Measurements from ENCODE around the gene IL18RAP.

The IL18RAP gene, protein sequence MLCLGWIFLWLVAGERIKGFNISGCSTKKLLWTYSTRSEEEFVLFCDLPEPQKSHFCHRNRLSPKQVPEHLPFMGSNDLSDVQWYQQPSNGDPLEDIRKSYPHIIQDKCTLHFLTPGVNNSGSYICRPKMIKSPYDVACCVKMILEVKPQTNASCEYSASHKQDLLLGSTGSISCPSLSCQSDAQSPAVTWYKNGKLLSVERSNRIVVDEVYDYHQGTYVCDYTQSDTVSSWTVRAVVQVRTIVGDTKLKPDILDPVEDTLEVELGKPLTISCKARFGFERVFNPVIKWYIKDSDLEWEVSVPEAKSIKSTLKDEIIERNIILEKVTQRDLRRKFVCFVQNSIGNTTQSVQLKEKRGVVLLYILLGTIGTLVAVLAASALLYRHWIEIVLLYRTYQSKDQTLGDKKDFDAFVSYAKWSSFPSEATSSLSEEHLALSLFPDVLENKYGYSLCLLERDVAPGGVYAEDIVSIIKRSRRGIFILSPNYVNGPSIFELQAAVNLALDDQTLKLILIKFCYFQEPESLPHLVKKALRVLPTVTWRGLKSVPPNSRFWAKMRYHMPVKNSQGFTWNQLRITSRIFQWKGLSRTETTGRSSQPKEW

DNA sequence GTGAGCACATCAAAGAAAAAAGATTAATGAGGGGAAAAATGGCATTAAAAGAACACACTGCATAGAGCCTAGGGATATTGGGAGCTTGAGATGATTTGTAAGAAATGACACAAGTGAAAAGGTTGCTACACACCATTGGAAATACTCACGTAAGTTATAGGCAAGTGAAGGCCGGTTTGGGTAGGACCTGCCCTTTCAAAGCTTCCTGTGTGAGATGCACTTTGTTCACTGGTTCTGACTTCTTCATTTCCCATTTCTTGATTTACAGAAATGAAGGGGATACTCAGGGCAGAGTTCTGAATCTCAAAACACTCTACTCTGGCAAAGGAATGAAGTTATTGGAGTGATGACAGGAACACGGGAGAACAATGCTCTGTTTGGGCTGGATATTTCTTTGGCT lies at the start of gene IL18RAP:
Gene IL18RAP (plus strand): TSS at position 251 of the 400 bp plus-strand sequence. CDS start 118 bp downstream, at position 369.
- no peaks in the 10 kb centered on the region for H3K27me3 Mint-ChIP-seq
- H3K9me3 Mint-ChIP-seq, result peaks cover 4% of the 10 kb centered on the region
- peak within 1 kb of the TSS; percentile 83 for H3K4me3 Mint-ChIP-seq

DNA sequence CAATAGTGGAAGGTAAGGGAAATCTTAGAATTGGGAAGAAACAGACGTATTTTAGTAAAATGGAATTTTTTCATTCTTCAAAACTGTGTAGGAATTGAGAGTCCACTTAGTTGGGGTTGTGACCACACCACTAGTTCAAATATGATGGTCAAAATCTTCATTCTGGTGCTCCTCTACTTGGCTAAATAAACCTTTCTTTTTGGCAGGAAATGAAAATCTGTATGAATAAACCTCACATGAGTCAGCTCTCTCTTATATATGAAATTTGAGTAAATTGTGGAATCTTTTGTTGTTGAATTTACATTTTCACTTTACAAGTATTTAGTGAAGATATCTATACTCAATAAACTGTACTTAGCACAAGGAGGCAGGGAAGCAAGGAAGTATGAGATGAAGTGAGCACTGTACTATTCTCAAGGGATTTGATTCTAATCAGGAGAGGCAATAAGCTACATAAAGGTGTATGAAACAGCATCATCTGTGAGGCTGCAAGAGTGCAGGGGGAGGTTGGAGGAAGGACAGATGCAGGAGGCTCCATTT lies 46.8 kb upstream of the IL18RAP start:
- no peak overlapping the region for H3K4me3 Mint-ChIP-seq
- DNase-seq, result no peak
- H3K27ac Mint-ChIP-seq, result no peak overlapping the region
- peaks cover 15% of the 10 kb centered on the region for H3K9me3 Mint-ChIP-seq
- H3K27me3 Mint-ChIP-seq, result no peaks in the 10 kb centered on the region
- peaks cover 21% of the 10 kb centered on the region for H3K4me1 Mint-ChIP-seq
- H3K36me3 Mint-ChIP-seq (ENCODE audit: low read depth), result peaks cover 80% of the 10 kb centered on the region
- no peak for ATAC-seq

More for the DNA sequence above, at the start of gene IL18RAP:
- Mint-ChIP-seq H3K36me3 (ENCODE audit: low read depth) (peaks cover 23% of the 10 kb centered on the region), H3K4me1 (peaks cover 88% of the 10 kb centered on the region), H3K27ac (peak within 1 kb of the TSS; percentile 85)
- ATAC-seq (peak; percentile 55), DNase-seq (no peak)

DNA sequence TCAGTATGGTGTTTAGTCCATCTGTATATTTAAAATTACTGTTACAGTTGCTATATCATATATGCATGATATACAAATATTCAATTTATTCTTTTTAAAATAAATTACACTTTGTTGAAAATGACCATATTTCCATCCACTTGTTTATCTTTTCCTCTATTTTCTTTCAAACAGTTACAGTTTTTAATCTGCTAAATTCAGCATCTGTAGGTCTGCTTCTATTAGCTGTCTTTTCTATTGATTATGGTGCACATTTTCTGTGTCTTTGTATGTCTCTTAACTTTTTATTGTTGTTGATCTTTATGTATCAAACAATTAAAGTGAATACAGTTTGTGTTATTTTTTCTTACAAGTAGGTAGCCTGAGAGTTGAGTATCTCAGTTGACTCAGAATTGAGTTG lies 39.2 kb upstream of the IL18RAP start:
- Mint-ChIP-seq H3K27ac (no peak overlapping the region), H3K4me1 (peaks cover 4% of the 10 kb centered on the region), H3K9me3 (peaks cover 20% of the 10 kb centered on the region), H3K36me3 (ENCODE audit: low read depth) (peaks cover 84% of the 10 kb centered on the region), H3K27me3 (no peaks in the 10 kb centered on the region), H3K4me3 (no peak overlapping the region)
- ATAC-seq (no peak), DNase-seq (no peak)

- H3K36me3 Mint-ChIP-seq (ENCODE audit: low read depth), result peaks cover 85% of the 10 kb centered on the region
- DNase-seq, result no peak
- H3K4me3 Mint-ChIP-seq, result no peak overlapping the region
- H3K9me3 Mint-ChIP-seq, result peaks cover 20% of the 10 kb centered on the region
- ATAC-seq, result no peak
- no peaks in the 10 kb centered on the region for H3K27me3 Mint-ChIP-seq
- no peak overlapping the region for H3K27ac Mint-ChIP-seq
- peaks cover 4% of the 10 kb centered on the region for H3K4me1 Mint-ChIP-seq
Measured at GRCh38 chr2:102385522-102385921, 37.4 kb upstream of the IL18RAP start.

DNA sequence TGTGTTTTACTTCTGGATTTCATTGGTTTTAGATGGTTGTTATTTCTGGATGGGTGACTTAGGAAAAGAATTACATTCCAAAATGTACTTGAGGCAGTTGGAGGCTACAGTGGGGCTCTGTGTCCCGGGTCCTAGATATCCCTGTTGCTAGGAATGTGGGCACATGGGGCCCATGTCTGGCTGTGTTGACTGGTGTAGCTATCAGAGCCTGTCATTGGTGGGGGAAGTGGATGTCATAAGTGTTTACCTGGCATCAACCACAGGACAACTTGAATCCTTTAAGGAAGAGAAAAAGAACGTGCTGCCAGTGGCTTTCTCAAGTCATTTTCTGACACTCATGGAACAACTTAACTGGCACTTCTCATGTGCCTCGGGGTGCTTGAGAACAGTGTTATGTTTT lies 37.0 kb upstream of the IL18RAP start:
- no peak overlapping the region for H3K27ac Mint-ChIP-seq

GRCh38 chr2:102386867-102387541 lies 36.0 kb upstream of the IL18RAP start:
- Mint-ChIP-seq H3K9me3 (peaks cover 20% of the 10 kb centered on the region), H3K27ac (no peak overlapping the region), H3K4me1 (peaks cover 16% of the 10 kb centered on the region), H3K36me3 (ENCODE audit: low read depth) (peaks cover 80% of the 10 kb centered on the region), H3K27me3 (no peaks in the 10 kb centered on the region), H3K4me3 (no peak overlapping the region)
- ATAC-seq (no peak), DNase-seq (no peak)

More for the DNA sequence above, 37.0 kb upstream of the IL18RAP start:
- no peak for DNase-seq
- H3K36me3 Mint-ChIP-seq (ENCODE audit: low read depth), result peaks cover 83% of the 10 kb centered on the region
- H3K27me3 Mint-ChIP-seq, result no peaks in the 10 kb centered on the region
- H3K4me1 Mint-ChIP-seq, result peaks cover 6% of the 10 kb centered on the region
- peaks cover 20% of the 10 kb centered on the region for H3K9me3 Mint-ChIP-seq
- ATAC-seq, result no peak
- H3K4me3 Mint-ChIP-seq, result no peak overlapping the region

DNA sequence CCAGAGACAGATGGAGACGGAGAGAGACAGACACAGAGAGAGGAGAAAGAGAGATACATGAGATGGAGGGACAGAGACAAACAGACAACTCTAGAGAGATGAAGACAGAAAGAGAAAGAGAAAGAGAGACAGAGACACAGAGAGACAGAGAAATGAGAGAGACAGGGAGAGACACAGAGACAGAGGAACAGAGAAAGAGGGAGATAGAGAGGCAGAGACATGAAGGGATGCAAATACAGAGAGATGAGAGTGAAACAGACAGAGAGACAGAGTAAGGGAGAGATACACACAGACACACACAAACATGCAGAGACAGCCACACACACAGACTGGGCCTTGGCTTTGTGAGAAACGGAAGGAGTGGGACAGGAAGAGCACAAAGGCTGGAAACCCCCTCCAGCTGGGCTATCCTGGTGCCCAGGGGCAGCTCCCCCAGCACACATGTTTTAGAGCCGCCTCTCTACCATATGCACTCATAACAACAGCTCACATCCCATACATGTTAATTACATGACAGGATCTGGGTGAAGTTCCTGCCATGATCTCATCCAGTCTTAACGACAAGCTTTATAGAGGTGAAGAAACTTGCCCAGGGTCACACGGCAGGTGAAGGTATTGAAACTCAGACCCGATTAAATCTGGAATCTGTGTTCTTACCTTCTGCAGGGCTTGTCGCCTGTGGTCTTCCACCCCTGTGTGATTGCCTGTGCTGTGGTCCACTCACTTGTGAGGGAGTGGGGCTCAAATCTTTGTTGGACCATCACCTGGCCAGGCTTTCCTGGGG lies 35.0 kb upstream of the IL18RAP start:
- H3K4me3 Mint-ChIP-seq, result no peak overlapping the region
- no peaks in the 10 kb centered on the region for H3K27me3 Mint-ChIP-seq
- DNase-seq, result no peak
- H3K27ac Mint-ChIP-seq, result no peak overlapping the region
- no peak for ATAC-seq
- H3K36me3 Mint-ChIP-seq (ENCODE audit: low read depth), result peaks cover 77% of the 10 kb centered on the region
- peaks cover 20% of the 10 kb centered on the region for H3K4me1 Mint-ChIP-seq
- peaks cover 17% of the 10 kb centered on the region for H3K9me3 Mint-ChIP-seq

DNA sequence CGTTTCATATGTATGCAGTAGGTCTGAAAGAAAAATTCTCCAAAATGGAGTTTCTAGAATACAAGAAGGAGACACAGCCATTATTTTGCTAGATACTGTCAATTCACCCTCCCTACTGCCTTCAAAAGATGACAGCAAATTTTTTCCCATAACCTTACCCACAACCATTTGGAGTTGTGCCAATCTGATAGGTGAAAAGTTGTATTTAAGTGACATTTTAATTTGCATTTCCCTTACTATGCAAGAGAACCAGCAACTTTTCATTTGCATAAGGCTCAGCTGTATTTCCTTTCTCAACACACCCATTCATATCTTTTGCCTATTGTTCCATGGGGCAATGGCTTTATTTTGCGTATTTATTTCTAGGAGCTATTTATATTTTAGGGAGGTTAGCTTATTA lies 31.4 kb upstream of the IL18RAP start:
- DNase-seq (peak; percentile 25), ATAC-seq (peak; percentile 86)
- no peaks in the 10 kb centered on the region for H3K27me3 Mint-ChIP-seq
- H3K27ac Mint-ChIP-seq, result peak overlapping the region; percentile 48
- no peak overlapping the region for H3K4me3 Mint-ChIP-seq
- H3K9me3 Mint-ChIP-seq, result no peaks in the 10 kb centered on the region
- peaks cover 49% of the 10 kb centered on the region for H3K36me3 Mint-ChIP-seq (ENCODE audit: low read depth)
- peaks cover 20% of the 10 kb centered on the region for H3K4me1 Mint-ChIP-seq

- no peaks in the 10 kb centered on the region for H3K27me3 Mint-ChIP-seq
- peaks cover 20% of the 10 kb centered on the region for H3K4me1 Mint-ChIP-seq
- H3K27ac Mint-ChIP-seq, result no peak overlapping the region
- H3K9me3 Mint-ChIP-seq, result no peaks in the 10 kb centered on the region
- H3K4me3 Mint-ChIP-seq, result no peak overlapping the region
- peaks cover 46% of the 10 kb centered on the region for H3K36me3 Mint-ChIP-seq (ENCODE audit: low read depth)
- ATAC-seq (no peak), DNase-seq (no peak)
Measured at GRCh38 chr2:102392096-102392495, 30.9 kb upstream of the IL18RAP start.

DNA sequence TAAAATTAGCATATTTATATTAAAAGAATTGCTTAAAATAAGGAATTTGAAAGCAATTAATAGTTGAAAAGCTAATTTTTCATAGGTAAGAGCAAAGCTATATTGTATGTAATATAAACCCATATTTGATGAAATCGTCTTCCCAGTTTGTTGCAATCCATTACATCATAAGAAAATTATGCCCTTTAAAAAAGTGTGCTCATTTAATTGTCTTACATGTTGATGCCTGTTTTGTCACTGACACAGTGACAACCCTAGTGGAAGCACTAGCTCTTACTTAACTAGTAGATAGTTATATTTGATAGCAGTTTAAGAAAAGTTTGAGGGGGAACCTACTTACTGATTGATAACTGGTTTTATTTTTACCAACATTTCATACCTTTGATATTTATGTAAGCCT lies 30.0 kb upstream of the IL18RAP start:
- Mint-ChIP-seq H3K4me1 (peaks cover 16% of the 10 kb centered on the region), H3K36me3 (ENCODE audit: low read depth) (peaks cover 39% of the 10 kb centered on the region), H3K4me3 (no peak overlapping the region), H3K27ac (no peak overlapping the region), H3K27me3 (no peaks in the 10 kb centered on the region), H3K9me3 (no peaks in the 10 kb centered on the region)
- DNase-seq (no peak), ATAC-seq (no peak)

GRCh38 chr2:102396012-102396411 lies 26.9 kb upstream of the IL18RAP start:
- Mint-ChIP-seq H3K4me1 (peaks cover 27% of the 10 kb centered on the region), H3K4me3 (no peak overlapping the region), H3K36me3 (ENCODE audit: low read depth) (peaks cover 20% of the 10 kb centered on the region), H3K27ac (no peak overlapping the region), H3K27me3 (no peaks in the 10 kb centered on the region), H3K9me3 (no peaks in the 10 kb centered on the region)
- DNase-seq (no peak), ATAC-seq (no peak)

DNA sequence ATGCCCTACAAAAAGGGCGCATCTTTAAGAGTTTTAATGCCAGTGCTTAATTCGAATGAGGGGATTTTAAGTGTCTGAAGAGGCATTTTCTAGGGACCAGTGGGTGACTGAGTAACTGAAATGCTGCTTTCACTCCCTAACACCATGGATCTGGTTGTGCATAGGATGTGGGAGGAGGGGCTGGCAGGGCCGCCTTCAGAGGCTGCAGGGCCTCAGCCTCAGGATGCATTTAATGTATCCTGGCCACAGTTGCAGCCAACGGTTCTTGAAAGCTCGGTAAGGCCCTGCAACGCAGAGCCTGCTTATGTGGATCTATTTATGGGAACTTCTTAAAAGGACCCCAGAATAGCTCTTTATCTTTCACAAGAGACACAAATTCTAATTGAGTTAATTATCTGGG lies 25.8 kb upstream of the IL18RAP start:
- peaks cover 26% of the 10 kb centered on the region for H3K4me1 Mint-ChIP-seq
- H3K9me3 Mint-ChIP-seq, result no peaks in the 10 kb centered on the region
- DNase-seq, result no peak
- H3K4me3 Mint-ChIP-seq, result no peak overlapping the region
- ATAC-seq, result no peak
- H3K36me3 Mint-ChIP-seq (ENCODE audit: low read depth), result peaks cover 11% of the 10 kb centered on the region
- H3K27ac Mint-ChIP-seq, result no peak overlapping the region
- no peaks in the 10 kb centered on the region for H3K27me3 Mint-ChIP-seq

GRCh38 chr2:102399499-102400141 lies 23.3 kb upstream of the IL18RAP start:
- Mint-ChIP-seq H3K27ac (no peak overlapping the region), H3K36me3 (ENCODE audit: low read depth) (peaks cover 7% of the 10 kb centered on the region), H3K9me3 (no peaks in the 10 kb centered on the region), H3K27me3 (no peaks in the 10 kb centered on the region), H3K4me3 (no peak overlapping the region), H3K4me1 (peaks cover 24% of the 10 kb centered on the region)
- ATAC-seq (peak; percentile 80), DNase-seq (no peak)

DNA sequence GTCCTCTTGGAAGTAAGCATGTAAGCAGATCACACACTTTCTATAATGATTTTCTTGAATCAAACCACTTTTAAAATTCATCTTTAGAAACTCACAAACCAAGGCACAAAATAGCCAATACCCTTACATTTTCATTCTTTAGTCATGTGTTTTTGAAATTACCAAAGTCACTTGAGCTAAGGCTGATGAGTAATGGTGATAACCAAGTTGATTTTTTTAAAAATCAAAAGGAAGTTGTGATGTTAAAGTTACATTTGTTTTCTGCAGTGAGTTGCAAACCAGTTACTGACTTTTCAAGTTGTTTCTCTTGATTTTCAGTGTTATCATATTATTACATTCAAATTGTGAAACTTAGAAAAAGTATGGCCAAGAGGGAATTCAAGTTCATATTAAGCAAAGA lies 21.5 kb upstream of the IL18RAP start:
- DNase-seq (no peak), ATAC-seq (no peak)
- Mint-ChIP-seq H3K9me3 (no peaks in the 10 kb centered on the region), H3K4me3 (no peak overlapping the region), H3K27ac (no peak overlapping the region), H3K4me1 (peaks cover 24% of the 10 kb centered on the region), H3K36me3 (ENCODE audit: low read depth) (peaks cover 4% of the 10 kb centered on the region), H3K27me3 (no peaks in the 10 kb centered on the region)

All from activated naive CD8-positive, alpha-beta T cell treated with anti-CD3 and anti-CD28 coated beads, Interleukin-2, amount 50 U/mL, for 24 hours (primary cell).